Cardiac septum (tissue), 1 donor: ENCODE results near the gene ZBTB8B. TPM values are rescaled to one million over a fixed set of nuclear protein-coding genes. Genes with fewer than 3 reads are reported as not detected.
"Not testable (repeated sequence)": the region's sequence is repeated elsewhere in the genome, so short reads cannot be mapped to it uniquely, and the experiment has no call there.

Source experiments
- DNase-seq: peaks from one replicate; pipeline ENCODE4 v3.0.0-alpha.2; 2020; ENCODE audit warnings: low spot score
- intact Hi-C: fragments of 100-400 bp; cut with DNase I; formaldehyde crosslinking; loops from one replicate; pipeline ENCODE4 v1.14.0; 2022
- total RNA-seq: library from RNA; stranded (reverse); fragmentation: NEBNext Ultra II Directional; extraction: Animal tissue kit (Norgen Biotek cat#: 25700); gene quantifications from one replicate; pipeline ENCODE4 v1.2.1, GENCODE V29; 2021
- donor health status: DM: no; HTN: no; CAD: no.

The ZBTB8B gene
- total RNA-seq, 1 donor from 2014 or later: not detected

DNA sequence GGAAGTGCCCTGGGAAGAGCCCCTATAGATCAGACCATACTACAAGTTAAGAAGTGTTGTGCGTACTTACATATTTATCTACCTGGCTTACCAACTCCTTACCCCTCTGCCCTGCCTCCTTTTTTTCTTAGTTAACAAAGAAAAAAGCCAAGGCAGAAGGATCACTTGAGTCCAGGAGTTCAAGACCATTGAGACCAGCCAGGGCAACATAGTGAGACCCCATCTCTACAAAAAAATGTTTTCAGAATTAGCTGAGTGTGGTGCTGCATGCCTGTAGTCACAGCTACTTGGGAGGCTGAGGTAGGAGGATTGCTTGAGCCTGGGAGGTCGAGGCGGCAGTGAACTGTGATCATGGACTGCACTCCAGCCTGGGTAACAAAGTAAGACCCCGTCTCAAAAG, 1.9 kb downstream of the ZBTB8B start:
- DNase-seq: no peak
- intact Hi-C loops: no loop called here

DNA sequence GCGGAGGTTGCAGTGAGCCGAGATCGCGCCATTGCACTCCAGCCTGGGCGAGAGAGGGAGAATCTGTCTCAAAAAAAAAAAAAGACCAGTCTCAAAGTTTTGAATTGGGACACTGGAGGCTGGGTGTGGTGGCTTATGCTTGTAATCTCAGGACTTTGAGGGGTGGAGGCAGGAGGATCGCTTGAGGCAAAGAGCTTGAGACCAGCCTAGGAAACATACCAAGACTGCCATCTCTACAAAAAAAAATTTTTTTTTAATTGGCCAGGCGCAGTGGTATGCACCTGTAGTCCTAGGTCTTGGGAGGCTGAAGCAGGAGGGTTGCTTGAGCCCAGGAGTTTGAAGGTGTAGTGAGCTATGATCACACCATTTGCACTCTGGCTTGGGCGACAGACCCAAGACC, 3.9 kb downstream of the ZBTB8B start:
- DNase-seq: no peak
- intact Hi-C loops: no loop called here

DNA sequence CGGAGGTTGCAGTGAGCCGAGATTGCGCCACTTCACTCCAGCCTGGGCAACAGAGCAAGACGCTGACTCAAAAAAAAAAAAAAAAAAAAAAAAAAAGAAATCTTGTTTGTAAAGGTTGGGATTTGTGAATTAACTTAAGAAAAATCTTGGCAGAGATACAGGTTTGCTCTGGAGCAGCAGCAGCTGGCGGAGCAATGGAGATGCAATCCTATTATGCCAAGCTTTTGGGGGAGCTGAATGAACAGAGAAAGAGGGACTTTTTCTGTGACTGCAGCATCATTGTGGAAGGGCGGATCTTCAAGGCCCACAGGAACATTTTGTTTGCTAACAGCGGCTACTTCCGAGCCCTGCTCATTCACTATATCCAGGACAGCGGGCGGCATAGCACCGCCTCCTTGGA, 5.6 kb downstream of the ZBTB8B start:
- DNase-seq: no peak
- intact Hi-C loops: no loop called here

DNA sequence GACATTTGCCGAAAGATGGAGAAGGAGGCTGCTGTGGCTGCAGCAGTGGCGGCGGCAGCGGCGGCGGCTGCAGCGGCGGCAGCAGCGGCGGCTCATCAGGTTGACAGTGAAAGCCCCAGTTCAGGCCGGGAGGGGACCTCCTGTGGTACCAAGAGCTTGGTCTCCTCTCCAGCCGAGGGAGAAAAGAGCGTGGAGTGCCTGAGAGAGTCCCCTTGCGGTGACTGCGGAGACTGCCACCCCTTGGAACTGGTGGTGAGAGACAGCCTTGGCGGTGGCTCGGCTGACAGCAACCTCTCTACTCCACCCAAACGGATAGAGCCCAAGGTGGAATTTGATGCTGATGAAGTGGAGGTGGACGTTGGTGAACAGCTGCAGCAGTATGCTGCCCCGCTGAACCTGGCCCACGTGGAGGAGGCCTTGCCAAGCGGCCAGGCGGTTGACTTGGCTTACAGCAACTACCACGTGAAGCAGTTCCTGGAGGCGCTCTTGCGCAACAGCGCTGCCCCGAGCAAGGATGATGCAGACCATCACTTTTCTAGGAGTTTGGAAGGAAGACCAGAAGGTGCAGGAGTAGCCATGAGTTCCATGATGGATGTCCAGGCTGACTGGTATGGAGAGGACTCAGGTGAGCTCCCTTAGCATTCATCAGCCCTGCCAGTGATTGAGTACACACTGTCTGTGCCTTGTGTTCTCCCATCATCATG, 6.3 kb downstream of the ZBTB8B start:
- intact Hi-C loops: no loop called here
- no peak for DNase-seq

DNA sequence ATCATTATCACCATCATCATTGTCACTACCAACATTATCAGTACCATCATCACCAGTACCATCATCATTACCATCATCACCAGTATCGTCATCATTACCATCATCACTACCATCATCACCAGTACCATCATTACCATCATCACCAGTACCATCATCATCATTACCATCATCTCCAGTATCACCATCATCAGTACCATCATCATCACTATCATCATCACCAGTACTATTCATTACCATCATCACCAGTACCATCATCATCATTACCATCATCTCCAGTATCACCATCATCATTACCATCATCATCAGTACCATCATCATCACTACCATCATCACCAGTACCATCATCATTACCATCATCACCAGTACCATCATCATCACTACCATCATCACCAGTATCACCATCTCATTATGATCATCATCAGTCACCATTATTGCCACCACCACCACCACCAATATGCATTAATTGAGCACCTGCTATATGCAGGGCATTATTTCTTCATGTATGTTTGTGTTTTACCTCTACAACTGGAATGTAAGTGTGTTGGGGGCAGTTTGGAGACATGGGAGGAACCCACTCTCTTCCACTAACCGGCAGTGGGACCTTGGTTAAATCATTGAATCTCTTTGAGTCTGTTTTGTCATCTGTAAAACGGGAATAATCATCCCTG, 7.0 kb downstream of the ZBTB8B start:
- intact Hi-C loops: no loop called here
- no peak for DNase-seq

DNA sequence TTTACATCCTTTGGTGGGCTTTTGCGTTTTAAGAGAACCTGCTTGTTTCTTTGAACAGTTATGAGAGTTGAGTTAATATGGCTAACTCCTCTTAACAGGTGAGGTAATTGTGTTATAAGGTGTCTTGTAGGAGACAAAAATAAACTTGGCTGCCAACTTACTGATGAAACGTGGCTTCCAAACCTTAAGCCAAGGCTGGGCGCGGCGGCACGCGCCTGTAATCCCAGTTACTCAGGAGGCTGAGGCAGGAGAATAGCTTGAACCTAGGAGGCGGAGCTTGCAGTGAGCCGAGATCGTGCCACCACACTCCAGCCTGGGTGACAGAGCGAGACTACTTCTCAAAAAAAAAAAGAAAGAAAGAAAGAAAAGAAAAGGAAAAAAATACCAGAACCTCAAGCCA, 8.1 kb downstream of the ZBTB8B start:
- intact Hi-C loops, DNase-seq: not testable (repeated sequence)

- intact Hi-C loops: no loop called here
- DNase-seq: no peak
Measured at GRCh38 chr1:32474954-32475353, 10.1 kb downstream of the ZBTB8B start.

DNA sequence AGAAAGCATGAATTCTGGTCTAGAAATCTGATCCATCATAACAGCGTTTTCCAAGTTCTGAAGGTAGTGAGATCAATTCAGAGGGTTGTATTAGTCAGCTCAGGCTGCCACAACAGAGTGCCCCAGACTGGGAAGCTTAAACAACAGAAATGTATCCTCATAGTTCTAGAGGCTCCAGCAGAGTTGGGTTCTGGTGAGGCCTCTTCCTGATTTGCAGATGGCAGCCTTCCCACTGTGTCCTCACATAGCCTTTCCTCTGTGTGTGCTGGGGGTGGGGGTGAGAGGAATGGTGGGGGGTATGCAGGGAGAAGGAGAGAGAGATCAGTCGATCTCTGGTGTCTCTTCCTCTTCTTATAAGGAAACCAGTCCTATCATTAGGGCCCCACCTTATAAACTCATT, 15.1 kb downstream of the ZBTB8B start:
- intact Hi-C loops: no loop called here
- DNase-seq: peak; percentile 44

GRCh38 chr1:32480761-32481160, 15.9 kb downstream of the ZBTB8B start:
- DNase-seq: peak; percentile 69
- intact Hi-C loops: no loop called here

DNA sequence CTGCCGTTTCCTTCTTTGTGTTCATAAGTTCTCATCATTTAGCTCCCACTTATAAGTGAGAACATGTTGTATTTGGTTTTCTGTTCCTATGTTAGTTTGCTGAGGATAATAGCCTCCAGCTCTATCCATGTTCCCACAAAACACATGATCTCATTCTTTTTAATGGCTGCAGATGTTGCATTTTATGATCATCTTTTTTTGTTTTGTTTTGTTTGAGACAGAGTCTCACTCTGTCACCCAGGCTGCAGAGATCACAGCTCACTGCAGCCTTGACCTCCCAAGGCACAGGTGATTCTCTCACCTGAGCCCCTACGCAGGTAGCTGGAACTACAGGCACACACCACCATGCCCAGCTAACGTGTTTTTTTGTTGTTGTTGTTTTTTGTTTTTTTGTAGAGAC, 16.9 kb downstream of the ZBTB8B start:
- DNase-seq: peak; percentile 10
- intact Hi-C loops: not testable (repeated sequence)

DNA sequence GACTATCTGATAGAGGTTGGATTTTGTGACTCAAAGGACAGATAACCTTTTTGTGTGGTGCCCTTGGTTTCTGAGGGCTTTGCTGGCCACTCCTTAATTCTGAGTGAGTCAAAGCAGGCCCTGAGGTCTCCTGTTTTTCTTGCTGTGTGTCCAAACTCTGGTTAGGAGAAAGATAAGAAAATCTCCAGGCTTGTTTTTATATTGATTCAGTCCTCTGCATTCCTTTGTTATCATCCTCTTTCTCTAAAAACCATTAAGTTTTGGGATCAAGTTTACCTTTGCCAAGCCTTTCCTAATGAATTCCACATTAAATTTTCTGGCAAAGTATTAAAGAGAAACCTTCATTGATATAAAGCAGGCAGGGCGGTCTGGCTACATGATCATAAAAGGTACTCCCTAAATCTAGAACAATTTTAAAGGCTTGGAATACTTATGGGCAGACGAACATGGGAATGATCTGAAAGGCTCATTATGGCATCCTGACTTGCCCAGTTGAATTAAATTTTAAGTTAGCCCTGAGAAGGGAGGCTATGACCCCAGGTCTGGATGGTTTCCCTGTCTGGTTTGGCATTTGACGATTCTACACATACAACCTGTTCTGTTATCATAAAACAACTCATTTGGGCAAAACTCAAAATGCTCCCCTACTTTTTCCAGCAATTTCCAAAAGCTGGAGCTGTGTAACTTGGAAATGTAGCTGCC, 20.8 kb downstream of the ZBTB8B start:
- DNase-seq: no peak
- intact Hi-C loops: no loop called here

DNA sequence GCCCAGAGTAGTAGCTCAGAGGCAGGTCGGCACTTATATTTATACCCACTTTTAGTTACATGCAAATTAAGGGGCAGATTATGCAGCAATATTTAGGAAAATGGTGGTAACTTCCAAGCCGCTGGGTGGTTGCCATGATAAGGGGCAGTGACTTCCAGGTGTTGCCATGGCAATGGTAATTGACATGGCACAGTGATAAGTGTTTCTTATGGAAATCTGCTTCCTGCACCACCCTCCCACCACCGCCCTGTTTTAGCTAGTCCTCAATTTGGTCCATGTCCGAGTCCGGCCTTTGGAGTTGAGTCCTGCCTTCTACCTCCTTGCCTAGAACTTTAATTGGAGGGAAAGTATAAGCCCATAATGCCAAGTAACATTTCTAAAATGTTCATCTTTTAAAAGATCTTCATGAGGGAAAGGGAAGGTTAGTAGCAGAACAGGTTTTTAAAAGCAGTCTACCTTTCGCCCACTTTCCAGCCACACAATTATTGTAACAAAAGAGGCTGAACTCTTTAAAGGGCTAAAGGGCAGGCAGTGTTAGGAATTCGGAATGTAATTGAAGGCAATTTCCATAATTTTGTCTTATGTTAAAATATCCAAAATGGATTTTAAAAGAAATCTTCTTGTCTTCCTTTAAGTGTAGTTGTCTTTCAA, 21.7 kb downstream of the ZBTB8B start:
- intact Hi-C loops: no loop called here
- DNase-seq: no peak

DNA sequence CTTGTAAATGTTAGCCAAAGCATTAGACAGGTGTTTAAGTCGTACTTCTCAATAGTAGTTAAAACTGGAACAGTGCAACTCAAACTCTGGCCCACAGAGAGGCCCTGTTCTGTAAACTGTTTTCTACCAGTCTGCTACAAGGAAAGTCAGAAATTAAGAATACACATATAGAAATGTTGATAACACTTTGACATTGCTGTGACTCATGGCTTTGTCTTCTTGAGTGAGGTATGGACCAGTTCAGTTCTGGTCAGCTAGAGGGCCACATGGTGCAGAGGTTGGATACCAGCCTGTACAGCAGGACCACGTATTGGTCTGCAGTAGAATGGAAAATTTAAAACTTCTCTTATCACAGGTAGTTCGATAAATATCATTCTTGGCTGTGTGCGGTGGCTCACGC, 22.3 kb downstream of the ZBTB8B start:
- DNase-seq: no peak
- intact Hi-C loops: no loop called here

- no peak for DNase-seq
- intact Hi-C loops: no loop called here
Measured at GRCh38 chr1:32489774-32490454, 25.0 kb downstream of the ZBTB8B start.

- no peak for DNase-seq
- intact Hi-C loops: no loop called here
Measured at GRCh38 chr1:32491386-32491785, 26.5 kb downstream of the ZBTB8B start.

DNA sequence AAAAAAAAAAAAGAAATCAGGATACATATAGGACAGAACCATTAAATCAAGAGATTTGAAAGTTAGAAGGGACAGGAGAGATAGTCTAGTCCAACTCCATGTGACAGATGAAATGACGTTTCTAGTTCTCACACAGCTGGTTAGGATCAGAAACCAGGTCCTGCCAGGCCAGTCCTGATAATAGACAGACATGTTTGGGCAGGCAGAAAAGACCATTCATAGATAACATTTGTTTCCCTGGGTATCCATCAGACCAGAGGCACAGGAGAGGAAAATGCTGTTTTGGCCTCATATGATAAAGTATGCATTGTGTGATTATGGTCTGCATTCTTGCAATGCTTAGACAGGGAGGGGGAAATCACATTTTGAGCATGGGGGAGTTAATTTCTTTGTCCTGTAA, 29.3 kb downstream of the ZBTB8B start:
- no peak for DNase-seq
- intact Hi-C loops: no loop called here

GRCh38 chr1:32494711-32495337, 30.0 kb downstream of the ZBTB8B start:
- DNase-seq: no peak
- intact Hi-C loops: no loop called here

DNA sequence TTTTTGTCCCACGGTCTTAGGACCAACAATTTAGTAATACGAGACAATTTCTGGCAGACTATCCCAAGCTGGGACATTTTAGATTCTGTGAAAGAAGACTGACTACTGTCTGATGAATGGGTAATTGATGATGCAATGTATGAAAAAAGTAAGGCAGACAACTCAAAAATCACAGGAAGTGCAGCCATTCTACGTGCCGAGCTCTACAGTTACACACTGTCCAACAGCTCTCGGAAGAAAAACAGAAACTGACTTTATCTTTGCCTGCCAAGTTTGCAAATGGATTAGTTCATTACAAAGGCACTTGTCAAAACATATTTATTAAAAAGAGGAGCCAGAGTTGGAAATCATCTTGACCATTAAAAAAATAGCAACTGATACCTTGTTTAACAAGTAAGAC, 31.3 kb downstream of the ZBTB8B start:
- intact Hi-C loops: no loop called here

DNA sequence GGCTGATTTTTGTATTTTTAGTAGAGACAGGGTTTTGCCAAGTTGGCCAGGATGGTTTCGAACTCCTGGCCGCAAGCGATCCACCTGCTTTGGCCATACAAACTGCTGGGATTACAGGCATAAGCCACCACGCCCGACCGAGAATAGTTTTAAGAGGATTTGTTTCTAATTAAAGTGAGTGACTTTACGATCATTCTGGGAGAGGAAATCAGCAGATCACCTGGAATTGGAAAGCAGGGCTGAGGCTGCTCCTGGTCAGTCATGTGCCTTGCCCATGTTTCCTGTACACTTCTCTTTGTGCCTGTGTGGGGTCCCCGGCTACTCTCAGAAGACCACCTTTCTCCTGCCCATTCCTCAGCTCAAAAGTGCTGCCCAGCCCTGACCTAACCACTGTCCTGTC, 33.9 kb downstream of the ZBTB8B start:
- no peak for DNase-seq
- intact Hi-C loops: no loop called here

More for the DNA sequence above, 31.3 kb downstream of the ZBTB8B start:
- no peak for DNase-seq
